GM23338 (cell line): ENCODE data around the gene COA7. TPM values are rescaled to one million over a fixed set of nuclear protein-coding genes. Genes with fewer than 3 reads are reported as not detected.

ENCODE experiments used
- ATAC-seq: fragments of 200-7000 bp; cut with Tn5 transposase; 3 replicates; pipeline ENCODE4 v1.9.1; 2020
- DNase-seq: peaks from one replicate; pipeline ENCODE4 v3.0.0-alpha.2; 2015; ENCODE audit warnings: low spot score
- H2AFZ ChIP-seq: fragments of 200-600 bp; sonication (generic); 2 replicates; pipeline ENCODE4 v1.8.0; 2016; ENCODE audit warnings: antibody characterized with exemption, mild to moderate bottlenecking, moderate library complexity
- H3F3A ChIP-seq: fragments of 200-600 bp; sonication (generic); replicated peaks from 2 replicates; pipeline ENCODE4 v1.8.0; 2017; ENCODE audit warnings: antibody characterized with exemption, mixed run types, low read depth
- H3K27ac ChIP-seq: fragments of 200-600 bp; sonication (generic); 2 replicates; pipeline ENCODE4 v1.6.1; 2016; ENCODE audit warnings: low read depth
- H3K27me3 ChIP-seq: fragments of 200-600 bp; sonication (generic); 2 replicates; pipeline ENCODE4 v1.8.0; 2016; ENCODE audit warnings: mild to moderate bottlenecking, mixed run types, moderate library complexity; ENCODE audit not compliant: insufficient read depth
- H3K36me3 ChIP-seq: fragments of 200-600 bp; sonication (generic); 2 replicates; pipeline ENCODE4 v1.8.0; 2016; ENCODE audit warnings: mild to moderate bottlenecking; ENCODE audit not compliant: insufficient read depth
- H3K4me1 ChIP-seq: fragments of 200-600 bp; sonication (generic); 2 replicates; pipeline ENCODE4 v1.8.0; 2016; ENCODE audit warnings: mild to moderate bottlenecking, moderate library complexity; ENCODE audit not compliant: insufficient read depth
- H3K4me2 ChIP-seq: fragments of 200-600 bp; sonication (generic); 2 replicates; pipeline ENCODE4 v1.7.1; 2017; ENCODE audit warnings: mixed run types
- H3K4me3 ChIP-seq: fragments of 200-600 bp; sonication (generic); 2 replicates; pipeline ENCODE4 v1.6.1; 2016; ENCODE audit warnings: mixed run types
- H3K79me2 ChIP-seq: fragments of 200-600 bp; sonication (generic); replicated peaks from 2 replicates; pipeline ENCODE4 v1.8.0; 2017; ENCODE audit warnings: mild to moderate bottlenecking; ENCODE audit not compliant: insufficient read depth
- H3K9me2 ChIP-seq: fragments of 200-600 bp; sonication (generic); 2 replicates; pipeline ENCODE4 v1.8.0; 2017; ENCODE audit not compliant: insufficient read depth
- H4K20me1 ChIP-seq: fragments of 200-600 bp; sonication (generic); replicated peaks from 2 replicates; pipeline ENCODE4 v1.8.0; 2017; ENCODE audit warnings: mild to moderate bottlenecking; ENCODE audit not compliant: insufficient read depth
- H3K27ac Mint-ChIP-seq: 2 replicates; pipeline ENCODE4 v1.8.0; 2020; ENCODE audit warnings: inconsistent platforms, mild to moderate bottlenecking, moderate library complexity, mixed read lengths
- H3K27me3 Mint-ChIP-seq: 3 replicates; pipeline ENCODE4 v1.8.0; 2022; ENCODE audit warnings: low read depth, mild to moderate bottlenecking, moderate library complexity, mixed read lengths, inconsistent platforms; ENCODE audit not compliant: insufficient read depth, poor library complexity
- H3K36me3 Mint-ChIP-seq: 3 replicates; pipeline ENCODE4 v1.8.0; 2021; ENCODE audit warnings: low read depth, mild to moderate bottlenecking, inconsistent platforms, moderate library complexity, mixed read lengths
- H3K4me1 Mint-ChIP-seq: 3 replicates; pipeline ENCODE4 v1.8.0; 2020; ENCODE audit warnings: mild to moderate bottlenecking, inconsistent platforms, mixed read lengths
- H3K4me3 Mint-ChIP-seq: 3 replicates; pipeline ENCODE4 v1.8.0; 2021; ENCODE audit warnings: moderate library complexity, mild to moderate bottlenecking, inconsistent platforms, mixed read lengths
- H3K9me3 Mint-ChIP-seq: 3 replicates; pipeline ENCODE4 v1.8.0; 2020; ENCODE audit warnings: moderate library complexity, mild to moderate bottlenecking, inconsistent platforms, mixed read lengths
- CREB1 ChIP-seq: fragments of 250-450 bp; sonication (Bioruptor Pico); IDR thresholded peaks from 2 replicates; pipeline ENCODE4 v1.5.0; 2020; ENCODE audit warnings: low read depth, mild to moderate bottlenecking, moderate library complexity
- CTCF ChIP-seq, 2 experiments: fragments of 200-600 bp in 1 of 2; sonication (generic) in 1 of 2; conservative IDR thresholded peaks; 2 replicates each; pipeline versions ENCODE4 v1.5.1 to v1.6.1; 2016 to 2017; ENCODE audit warnings: antibody characterized with exemption in 2 of 2, low read depth in 2 of 2, mild to moderate bottlenecking in 2 of 2, moderate library complexity in 1 of 2
- ETS1 ChIP-seq: IDR thresholded peaks from 2 replicates; pipeline ENCODE4 v1.6.1; 2016; ENCODE audit warnings: antibody characterized with exemption
- EZH2 ChIP-seq: fragments of 200-600 bp; sonication (generic); IDR thresholded peaks from one replicate; pipeline ENCODE4 v1.8.0; 2017; ENCODE audit warnings: antibody characterized with exemption, mild to moderate bottlenecking, low read depth; ENCODE audit not compliant: unreplicated experiment
- EZH2phosphoT487 ChIP-seq: fragments of 200-600 bp; sonication (generic); IDR thresholded peaks from one replicate; pipeline ENCODE4 v1.8.1; 2018; ENCODE audit warnings: antibody characterized with exemption; ENCODE audit not compliant: unreplicated experiment
- JUNB ChIP-seq: IDR thresholded peaks from one replicate; pipeline ENCODE4 v1.6.1; 2016; ENCODE audit warnings: antibody characterized with exemption; ENCODE audit not compliant: unreplicated experiment
- NANOG ChIP-seq: IDR thresholded peaks from 2 replicates; pipeline ENCODE4 v1.6.1; 2016; ENCODE audit warnings: antibody characterized with exemption, borderline replicate concordance
- POLR2AphosphoS5 ChIP-seq: IDR thresholded peaks from 2 replicates; pipeline ENCODE4 v1.6.1; 2016; ENCODE audit warnings: antibody characterized with exemption, low read depth
- STAT1 ChIP-seq: IDR thresholded peaks from one replicate; pipeline ENCODE4 v1.6.1; 2016; ENCODE audit warnings: antibody characterized with exemption; ENCODE audit not compliant: unreplicated experiment
- ZNF114 ChIP-seq: fragments of 250-450 bp; sonication (Bioruptor Pico); IDR thresholded peaks from 2 replicates; pipeline ENCODE4 v1.5.0; 2020; ENCODE audit warnings: mild to moderate bottlenecking, moderate library complexity
- ZNF331 ChIP-seq: fragments of 250-450 bp; sonication (Bioruptor Pico); IDR thresholded peaks from 2 replicates; pipeline ENCODE4 v1.5.0; 2020; ENCODE audit warnings: low read depth, mild to moderate bottlenecking, moderate library complexity
- polyA plus RNA-seq: library from polyadenylated mRNA; unstranded; fragments of >200 nt; fragmentation: Nextera tagmentation; extraction: Ambion mirVana; gene quantifications from 2 replicates; pipeline ENCODE4 v1.2.1, GENCODE V29; 2016
- total RNA-seq: library from RNA; depleted of rRNA; stranded (reverse); fragments of >200 nt; shearing (Covaris generic); gene quantifications from 2 replicates; pipeline ENCODE4 v1.2.3, GENCODE V29; 2014
- TF ChIP-seq, protein P1 (sequence below): fragments of 250-450 bp; sonication (Bioruptor Pico); IDR thresholded peaks from 2 replicates; pipeline ENCODE4 v1.5.0; 2020; ENCODE audit warnings: mild to moderate bottlenecking, moderate library complexity
- TF ChIP-seq, protein P2 (sequence below): IDR thresholded peaks from one replicate; pipeline ENCODE4 v1.6.1; 2018; ENCODE audit warnings: antibody characterized with exemption; ENCODE audit not compliant: unreplicated experiment

COA7 gene
- total and polyA plus RNA-seq, 2 experiments from 2014 or later, result 19.7 to 27.5 TPM

DNA sequence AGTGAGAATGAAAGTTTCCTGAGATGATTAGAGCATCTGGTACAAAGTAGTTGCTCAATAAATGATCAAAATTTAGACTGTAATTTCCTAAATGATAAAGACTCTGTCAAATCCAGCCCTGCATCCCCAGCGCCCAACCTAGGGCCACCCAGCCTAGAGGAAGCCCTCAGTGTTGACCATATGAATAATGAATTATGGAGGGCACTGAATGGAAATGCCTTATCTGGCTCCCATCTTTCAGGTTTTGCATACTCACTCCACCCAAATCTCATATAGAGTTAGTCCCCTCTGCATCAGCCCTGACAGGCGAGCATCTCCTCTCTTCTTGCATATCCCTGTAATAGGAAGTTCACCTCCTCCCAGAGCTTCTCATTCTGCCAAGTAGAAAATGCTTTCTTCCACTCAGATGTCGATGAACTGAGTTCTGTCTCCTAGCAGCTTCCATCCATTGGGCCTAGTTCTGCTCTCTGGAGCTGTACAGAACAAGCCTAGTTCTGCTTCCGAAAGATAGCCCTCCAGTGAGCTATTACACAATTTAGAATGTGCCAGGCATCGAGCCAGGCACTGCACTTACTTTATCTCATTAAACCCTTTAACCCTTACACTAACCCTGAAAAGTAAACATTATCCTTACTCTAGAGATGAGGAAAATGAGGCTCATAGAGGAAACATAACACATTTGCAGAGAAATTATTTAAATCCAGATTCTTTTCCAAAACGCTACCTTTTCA, 20.9 kb downstream of the COA7 start:
- peaks cover 24% of the 10 kb centered on the region for H3K4me1 Mint-ChIP-seq
- no peak overlapping the region for H3K4me3 ChIP-seq
- H3K27me3 ChIP-seq, result no peaks in the 10 kb centered on the region
- DNase-seq, result no peak
- H3K4me3 Mint-ChIP-seq, result no peak overlapping the region
- H3K27me3 Mint-ChIP-seq, result peaks cover 9% of the 10 kb centered on the region
- H3K27ac Mint-ChIP-seq, result no peak overlapping the region
- no peaks in the 10 kb centered on the region for H3K79me2 ChIP-seq
- no peaks in the 10 kb centered on the region for H4K20me1 ChIP-seq
- no peaks in the 10 kb centered on the region for H3F3A ChIP-seq
- no peaks in the 10 kb centered on the region for H3K36me3 Mint-ChIP-seq
- no peak overlapping the region for H2AFZ ChIP-seq
- no peak overlapping the region for H3K4me2 ChIP-seq
- H3K4me1 ChIP-seq, result no peaks in the 10 kb centered on the region; the same call in 1 of the 2 replicates
- TF ChIP-seq, protein P1, sequence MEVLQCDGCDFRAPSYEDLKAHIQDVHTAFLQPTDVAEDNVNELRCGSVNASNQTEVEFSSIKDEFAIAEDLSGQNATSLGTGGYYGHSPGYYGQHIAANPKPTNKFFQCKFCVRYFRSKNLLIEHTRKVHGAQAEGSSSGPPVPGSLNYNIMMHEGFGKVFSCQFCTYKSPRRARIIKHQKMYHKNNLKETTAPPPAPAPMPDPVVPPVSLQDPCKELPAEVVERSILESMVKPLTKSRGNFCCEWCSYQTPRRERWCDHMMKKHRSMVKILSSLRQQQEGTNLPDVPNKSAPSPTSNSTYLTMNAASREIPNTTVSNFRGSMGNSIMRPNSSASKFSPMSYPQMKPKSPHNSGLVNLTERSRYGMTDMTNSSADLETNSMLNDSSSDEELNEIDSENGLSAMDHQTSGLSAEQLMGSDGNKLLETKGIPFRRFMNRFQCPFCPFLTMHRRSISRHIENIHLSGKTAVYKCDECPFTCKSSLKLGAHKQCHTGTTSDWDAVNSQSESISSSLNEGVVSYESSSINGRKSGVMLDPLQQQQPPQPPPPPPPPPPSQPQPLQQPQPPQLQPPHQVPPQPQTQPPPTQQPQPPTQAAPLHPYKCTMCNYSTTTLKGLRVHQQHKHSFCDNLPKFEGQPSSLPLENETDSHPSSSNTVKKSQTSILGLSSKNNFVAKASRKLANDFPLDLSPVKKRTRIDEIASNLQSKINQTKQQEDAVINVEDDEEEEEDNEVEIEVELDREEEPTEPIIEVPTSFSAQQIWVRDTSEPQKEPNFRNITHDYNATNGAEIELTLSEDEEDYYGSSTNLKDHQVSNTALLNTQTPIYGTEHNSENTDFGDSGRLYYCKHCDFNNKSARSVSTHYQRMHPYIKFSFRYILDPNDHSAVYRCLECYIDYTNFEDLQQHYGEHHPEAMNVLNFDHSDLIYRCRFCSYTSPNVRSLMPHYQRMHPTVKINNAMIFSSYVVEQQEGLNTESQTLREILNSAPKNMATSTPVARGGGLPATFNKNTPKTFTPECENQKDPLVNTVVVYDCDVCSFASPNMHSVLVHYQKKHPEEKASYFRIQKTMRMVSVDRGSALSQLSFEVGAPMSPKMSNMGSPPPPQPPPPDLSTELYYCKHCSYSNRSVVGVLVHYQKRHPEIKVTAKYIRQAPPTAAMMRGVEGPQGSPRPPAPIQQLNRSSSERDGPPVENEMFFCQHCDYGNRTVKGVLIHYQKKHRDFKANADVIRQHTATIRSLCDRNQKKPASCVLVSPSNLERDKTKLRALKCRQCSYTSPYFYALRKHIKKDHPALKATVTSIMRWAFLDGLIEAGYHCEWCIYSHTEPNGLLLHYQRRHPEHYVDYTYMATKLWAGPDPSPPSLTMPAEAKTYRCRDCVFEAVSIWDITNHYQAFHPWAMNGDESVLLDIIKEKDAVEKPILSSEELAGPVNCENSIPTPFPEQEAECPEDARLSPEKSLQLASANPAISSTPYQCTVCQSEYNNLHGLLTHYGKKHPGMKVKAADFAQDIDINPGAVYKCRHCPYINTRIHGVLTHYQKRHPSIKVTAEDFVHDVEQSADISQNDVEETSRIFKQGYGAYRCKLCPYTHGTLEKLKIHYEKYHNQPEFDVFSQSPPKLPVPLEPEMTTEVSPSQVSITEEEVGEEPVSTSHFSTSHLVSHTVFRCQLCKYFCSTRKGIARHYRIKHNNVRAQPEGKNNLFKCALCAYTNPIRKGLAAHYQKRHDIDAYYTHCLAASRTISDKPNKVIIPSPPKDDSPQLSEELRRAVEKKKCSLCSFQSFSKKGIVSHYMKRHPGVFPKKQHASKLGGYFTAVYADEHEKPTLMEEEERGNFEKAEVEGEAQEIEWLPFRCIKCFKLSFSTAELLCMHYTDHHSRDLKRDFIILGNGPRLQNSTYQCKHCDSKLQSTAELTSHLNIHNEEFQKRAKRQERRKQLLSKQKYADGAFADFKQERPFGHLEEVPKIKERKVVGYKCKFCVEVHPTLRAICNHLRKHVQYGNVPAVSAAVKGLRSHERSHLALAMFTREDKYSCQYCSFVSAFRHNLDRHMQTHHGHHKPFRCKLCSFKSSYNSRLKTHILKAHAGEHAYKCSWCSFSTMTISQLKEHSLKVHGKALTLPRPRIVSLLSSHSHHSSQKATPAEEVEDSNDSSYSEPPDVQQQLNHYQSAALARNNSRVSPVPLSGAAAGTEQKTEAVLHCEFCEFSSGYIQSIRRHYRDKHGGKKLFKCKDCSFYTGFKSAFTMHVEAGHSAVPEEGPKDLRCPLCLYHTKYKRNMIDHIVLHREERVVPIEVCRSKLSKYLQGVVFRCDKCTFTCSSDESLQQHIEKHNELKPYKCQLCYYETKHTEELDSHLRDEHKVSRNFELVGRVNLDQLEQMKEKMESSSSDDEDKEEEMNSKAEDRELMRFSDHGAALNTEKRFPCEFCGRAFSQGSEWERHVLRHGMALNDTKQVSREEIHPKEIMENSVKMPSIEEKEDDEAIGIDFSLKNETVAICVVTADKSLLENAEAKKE (CRISPR knock-in tag), result no peak
- TF ChIP-seq CTCF (conservative IDR thresholded peaks at IDR 0.05; ENCODE audit: low read depth in 2 of 2) (no peak), EZH2 (no peak), ZNF331 (no peak), CREB1 (CRISPR knock-in tag) (no peak), JUNB (no peak), STAT1 (no peak), POLR2AphosphoS5 (no peak), EZH2phosphoT487 (no peak), ZNF114 (CRISPR knock-in tag) (no peak), ETS1 (no peak), NANOG (no peak)
- TF ChIP-seq, protein P2, sequence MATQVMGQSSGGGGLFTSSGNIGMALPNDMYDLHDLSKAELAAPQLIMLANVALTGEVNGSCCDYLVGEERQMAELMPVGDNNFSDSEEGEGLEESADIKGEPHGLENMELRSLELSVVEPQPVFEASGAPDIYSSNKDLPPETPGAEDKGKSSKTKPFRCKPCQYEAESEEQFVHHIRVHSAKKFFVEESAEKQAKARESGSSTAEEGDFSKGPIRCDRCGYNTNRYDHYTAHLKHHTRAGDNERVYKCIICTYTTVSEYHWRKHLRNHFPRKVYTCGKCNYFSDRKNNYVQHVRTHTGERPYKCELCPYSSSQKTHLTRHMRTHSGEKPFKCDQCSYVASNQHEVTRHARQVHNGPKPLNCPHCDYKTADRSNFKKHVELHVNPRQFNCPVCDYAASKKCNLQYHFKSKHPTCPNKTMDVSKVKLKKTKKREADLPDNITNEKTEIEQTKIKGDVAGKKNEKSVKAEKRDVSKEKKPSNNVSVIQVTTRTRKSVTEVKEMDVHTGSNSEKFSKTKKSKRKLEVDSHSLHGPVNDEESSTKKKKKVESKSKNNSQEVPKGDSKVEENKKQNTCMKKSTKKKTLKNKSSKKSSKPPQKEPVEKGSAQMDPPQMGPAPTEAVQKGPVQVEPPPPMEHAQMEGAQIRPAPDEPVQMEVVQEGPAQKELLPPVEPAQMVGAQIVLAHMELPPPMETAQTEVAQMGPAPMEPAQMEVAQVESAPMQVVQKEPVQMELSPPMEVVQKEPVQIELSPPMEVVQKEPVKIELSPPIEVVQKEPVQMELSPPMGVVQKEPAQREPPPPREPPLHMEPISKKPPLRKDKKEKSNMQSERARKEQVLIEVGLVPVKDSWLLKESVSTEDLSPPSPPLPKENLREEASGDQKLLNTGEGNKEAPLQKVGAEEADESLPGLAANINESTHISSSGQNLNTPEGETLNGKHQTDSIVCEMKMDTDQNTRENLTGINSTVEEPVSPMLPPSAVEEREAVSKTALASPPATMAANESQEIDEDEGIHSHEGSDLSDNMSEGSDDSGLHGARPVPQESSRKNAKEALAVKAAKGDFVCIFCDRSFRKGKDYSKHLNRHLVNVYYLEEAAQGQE, result no peak
- ATAC-seq, result no peak
- H3K9me3 Mint-ChIP-seq, result no peaks in the 10 kb centered on the region
- no peaks in the 10 kb centered on the region for H3K9me2 ChIP-seq
- H3K27ac ChIP-seq, result no peak overlapping the region
- H3K36me3 ChIP-seq, result no peaks in the 10 kb centered on the region
